Smooth muscle cell (in vitro differentiated cells): Measurements from ENCODE around the gene NUBP2. TPM values are rescaled to one million over a fixed set of nuclear protein-coding genes. Genes with fewer than 3 reads are reported as not detected.
A peak's percentile ranks its signal among the peaks of the same experiment; 100 is the strongest.

Experiments
- DNase-seq: peaks from one replicate; lab custom pipeline; 2025; ENCODE audit not compliant: unreplicated experiment; lab: John Stamatoyannopoulos, UW
- H2AFZ ChIP-seq: fragments of 200-600 bp; sonication (generic); 2 replicates; pipeline ENCODE4 v1.6.0; 2016; ENCODE audit warnings: antibody characterized with exemption, low read depth, mild to moderate bottlenecking
- H3F3A ChIP-seq: fragments of 200-600 bp; sonication (generic); 2 replicates; pipeline ENCODE4 v1.6.0; 2017; ENCODE audit warnings: antibody characterized with exemption, low read depth
- H3K27ac ChIP-seq: fragments of 200-600 bp; sonication (generic); 2 replicates; pipeline ENCODE4 v1.5.1; 2016; ENCODE audit warnings: low read depth, mild to moderate bottlenecking
- H3K27me3 ChIP-seq: fragments of 200-600 bp; sonication (generic); 2 replicates; pipeline ENCODE4 v1.6.1; 2016; ENCODE audit warnings: low read depth, mild to moderate bottlenecking
- H3K36me3 ChIP-seq: fragments of 200-600 bp; sonication (generic); 2 replicates; pipeline ENCODE4 v1.5.1; 2016; ENCODE audit warnings: low read depth
- H3K4me1 ChIP-seq: fragments of 200-600 bp; sonication (generic); 2 replicates; pipeline ENCODE4 v1.5.1; 2016; ENCODE audit warnings: low read depth
- H3K4me2 ChIP-seq: fragments of 200-600 bp; sonication (generic); 2 replicates; pipeline ENCODE4 v1.6.0; 2016; ENCODE audit warnings: mild to moderate bottlenecking
- H3K4me3 ChIP-seq: fragments of 200-600 bp; sonication (generic); 2 replicates; pipeline ENCODE4 v1.5.1; 2016; ENCODE audit warnings: mild to moderate bottlenecking
- H3K79me2 ChIP-seq: fragments of 200-600 bp; sonication (generic); 2 replicates; pipeline ENCODE4 v1.6.0; 2016; ENCODE audit warnings: low read depth, mild to moderate bottlenecking
- H3K9ac ChIP-seq: fragments of 200-600 bp; sonication (generic); 2 replicates; pipeline ENCODE4 v1.6.0; 2016; ENCODE audit warnings: low read depth
- H3K9me3 ChIP-seq: fragments of 200-600 bp; sonication (generic); replicated peaks from 2 replicates; pipeline ENCODE4 v1.5.1; 2016; ENCODE audit warnings: low read depth
- H4K20me1 ChIP-seq: fragments of 200-600 bp; sonication (generic); 2 replicates; pipeline ENCODE4 v1.6.0; 2016; ENCODE audit warnings: low read depth
- CTCF ChIP-seq: fragments of 200-600 bp; sonication (generic); IDR thresholded peaks from 2 replicates; pipeline ENCODE4 v1.5.1; 2017; ENCODE audit warnings: borderline replicate concordance, mild to moderate bottlenecking, antibody characterized with exemption; ENCODE audit not compliant: insufficient read depth, poor library complexity, severe bottlenecking
- WGBS: methylation state at CpG from one replicate; pipeline ENCODE4 v1.1.7; 2016; ENCODE audit warnings: low lambda C conversion rate; 5-methylcytosine and 5-hydroxymethylcytosine counted together
- polyA plus RNA-seq: library from polyadenylated mRNA; unstranded; fragments of >200 nt; fragmentation: Nextera tagmentation; extraction: Ambion mirVana; gene quantifications from 2 replicates; pipeline ENCODE4 v1.2.1, GENCODE V29; 2016
- total RNA-seq: library from RNA; depleted of rRNA; stranded (reverse); fragments of >200 nt; gene quantifications from 2 replicates; pipeline ENCODE4 v1.2.3, GENCODE V29; 2014

The NUBP2 gene
- total and polyA plus RNA-seq, 2 experiments from 2014 or later: 48.0 to 80.8 TPM

GRCh38 chr16:1781758-1782407 is 877 bp upstream of the NUBP2 start:
- H3K9me3 ChIP-seq: no peaks in the 10 kb centered on the region
- no peak for TF ChIP-seq CTCF
- no peak overlapping the region for H2AFZ ChIP-seq
- peaks cover 4% of the 10 kb centered on the region for H3K4me1 ChIP-seq
- no peak for DNase-seq
- WGBS: 1% methylated on average over 64 of the region's 70 CpGs
- no peaks in the 10 kb centered on the region for H3K27me3 ChIP-seq
- peak overlapping the region; percentile 72 for H3K9ac ChIP-seq
- no peaks in the 10 kb centered on the region for H3K36me3 ChIP-seq
- peaks cover 7% of the 10 kb centered on the region for H3F3A ChIP-seq
- peaks cover 50% of the 10 kb centered on the region for H4K20me1 ChIP-seq
- H3K4me3 ChIP-seq: peak overlapping the region; percentile 92
- peaks cover 38% of the 10 kb centered on the region for H3K79me2 ChIP-seq
- H3K27ac ChIP-seq: peak overlapping the region; percentile 64
- peak overlapping the region; percentile 99 for H3K4me2 ChIP-seq

- Histone ChIP-seq H3K4me2 (no peak overlapping the region), H3K9me3 (no peaks in the 10 kb centered on the region), H3K9ac (no peak overlapping the region), H3K36me3 (no peaks in the 10 kb centered on the region), H2AFZ (no peak overlapping the region), H3K27ac (no peak overlapping the region), H3K4me3 (no peak overlapping the region), H3K79me2 (peaks cover 45% of the 10 kb centered on the region), H3F3A (peaks cover 7% of the 10 kb centered on the region), H3K27me3 (no peaks in the 10 kb centered on the region), H4K20me1 (peaks cover 56% of the 10 kb centered on the region), H3K4me1 (peaks cover 4% of the 10 kb centered on the region)
- DNase-seq: no peak
- TF ChIP-seq CTCF: no peak
- 94% methylated on average over 26 of the region's 26 CpGs for WGBS
Observed at GRCh38 chr16:1784977-1785845, 2.5 kb downstream of the NUBP2 start.

GRCh38 chr16:1785846-1786170 is 3.0 kb downstream of the NUBP2 start:
- Histone ChIP-seq H3K4me2 (no peak overlapping the region), H2AFZ (no peak overlapping the region), H3K4me3 (no peak overlapping the region), H3K9me3 (no peaks in the 10 kb centered on the region), H4K20me1 (peaks cover 52% of the 10 kb centered on the region), H3K9ac (no peak overlapping the region), H3K27ac (no peak overlapping the region), H3K36me3 (no peaks in the 10 kb centered on the region), H3K79me2 (peaks cover 43% of the 10 kb centered on the region), H3F3A (peaks cover 5% of the 10 kb centered on the region), H3K4me1 (peaks cover 4% of the 10 kb centered on the region), H3K27me3 (no peaks in the 10 kb centered on the region)
- 100% methylated on average over 13 of the region's 14 CpGs for WGBS
- DNase-seq: no peak
- no peak for TF ChIP-seq CTCF
